ENCODE data around the gene NTRK3.
"Not testable (repeated sequence)": the region's sequence is repeated elsewhere in the genome, so short reads cannot be mapped to it uniquely, and the experiment has no call there.

NTRK3 gene

DNA sequence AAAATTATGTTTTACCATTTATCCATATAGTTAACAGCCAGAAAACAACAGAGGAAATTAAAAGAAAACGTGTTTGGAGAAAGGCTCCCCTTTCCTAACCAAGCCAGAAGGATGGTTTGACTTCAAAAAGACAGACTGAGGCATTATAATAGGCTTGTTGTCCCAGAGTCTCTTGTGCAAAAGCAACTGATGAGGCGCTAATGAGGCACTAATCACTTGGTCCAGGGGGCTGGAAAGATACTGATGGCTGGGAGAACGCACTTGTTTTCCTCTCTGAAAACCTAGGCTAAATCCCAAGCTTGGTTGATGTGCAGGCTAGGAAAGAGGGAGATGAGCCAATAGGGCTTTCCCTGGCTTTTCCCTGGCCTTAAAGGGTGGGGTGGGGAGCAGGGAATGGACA, 389.6 kb downstream of the NTRK3 start:
- no peak for DNase-seq

DNA sequence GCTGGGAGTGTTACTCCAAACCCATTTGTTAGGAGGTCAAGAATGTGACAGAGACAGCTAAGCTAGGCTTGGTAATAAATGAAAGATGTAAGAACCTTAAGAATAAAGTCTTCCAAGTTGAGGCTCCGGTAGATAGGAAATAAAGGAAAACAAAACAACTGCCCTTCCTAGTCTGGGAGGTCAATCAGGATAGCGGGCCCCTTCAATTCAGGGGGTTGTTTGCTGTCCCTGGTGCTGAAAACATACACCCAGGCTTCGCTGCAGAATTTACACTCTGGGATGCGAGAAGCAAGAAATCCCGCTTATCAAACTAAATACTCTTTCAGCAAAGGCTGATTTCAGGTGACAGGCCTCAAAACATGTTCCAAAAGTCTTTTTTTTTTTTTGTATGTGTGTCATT, 393.4 kb downstream of the NTRK3 start:
- no peak for DNase-seq

DNA sequence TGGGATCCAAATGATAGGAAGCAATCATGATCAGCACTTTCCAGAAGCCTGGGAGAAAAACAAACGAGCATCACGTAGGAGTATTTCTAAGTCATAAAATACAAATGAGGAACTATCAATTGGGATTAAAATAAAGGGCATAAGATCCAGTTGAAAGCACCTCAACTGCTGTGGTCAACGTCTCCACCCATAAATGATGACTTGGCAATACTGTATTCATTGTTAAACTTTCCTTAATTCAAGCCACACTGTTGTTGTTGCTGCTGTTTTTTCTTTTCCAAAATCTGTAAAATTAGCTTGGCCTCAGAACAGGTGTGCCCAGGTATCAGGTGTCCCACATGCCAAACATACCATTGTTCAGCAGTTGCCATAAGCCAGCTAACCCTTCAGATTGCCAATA, 395.8 kb downstream of the NTRK3 start:
- DNase-seq = no peak

DNA sequence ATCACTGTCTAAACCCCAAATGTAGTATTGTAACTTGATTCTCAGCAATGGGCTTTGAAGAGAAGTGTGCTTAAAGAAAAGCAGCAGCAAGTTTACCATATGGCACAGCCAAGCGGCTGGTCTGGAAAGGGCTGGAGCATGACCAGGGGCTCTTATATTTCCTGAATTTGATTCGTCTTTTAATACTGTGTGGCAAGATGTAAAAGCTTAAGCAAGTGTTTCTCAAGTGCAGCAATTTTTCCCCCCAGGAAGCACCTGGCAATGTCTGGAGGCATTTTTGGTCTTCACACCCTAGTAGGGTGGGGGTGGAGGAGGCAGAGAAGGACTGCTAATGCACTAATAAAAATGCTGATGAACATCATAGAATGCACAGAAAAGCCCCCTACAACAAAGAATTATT, 397.9 kb downstream of the NTRK3 start:
- DNase-seq = no peak

DNA sequence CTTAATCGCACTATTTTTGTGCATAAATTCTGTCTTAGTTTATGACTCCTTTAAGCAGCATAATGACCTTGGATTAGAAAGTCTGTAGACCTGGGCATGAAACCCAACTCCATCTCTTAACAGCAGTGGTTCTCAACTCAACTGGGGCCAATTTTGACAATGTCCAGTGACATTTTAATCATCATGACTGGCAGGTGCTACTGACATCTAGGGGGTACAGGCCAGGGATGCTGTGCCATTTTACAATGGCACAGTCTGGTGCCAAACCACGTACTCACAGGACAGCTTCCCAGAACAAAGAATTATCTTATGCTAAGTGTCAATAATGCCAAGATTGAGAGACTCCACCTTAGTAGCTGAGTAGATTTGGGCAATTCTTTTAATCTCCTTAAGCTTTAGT, 405.0 kb downstream of the NTRK3 start:
- DNase-seq = no peak

DNA sequence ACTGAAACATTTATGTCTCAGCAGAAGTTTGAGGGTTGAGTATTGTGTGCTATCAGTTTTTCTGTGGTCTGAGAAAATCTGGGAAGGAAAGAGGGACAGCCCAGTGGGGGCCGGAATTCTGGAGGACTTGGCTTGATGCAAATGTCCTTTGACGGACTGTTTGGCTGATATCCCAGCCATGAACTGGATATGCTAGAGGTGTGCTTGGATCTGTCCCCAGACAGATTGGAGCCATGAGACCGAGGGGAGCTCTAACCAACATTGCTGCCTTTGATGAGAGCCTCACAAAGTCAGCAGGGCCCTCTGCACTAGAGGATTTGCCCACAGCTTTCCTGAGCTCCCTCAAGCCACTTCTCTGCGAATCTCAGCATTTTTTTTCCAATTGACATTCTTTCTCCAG, 405.6 kb downstream of the NTRK3 start:
- DNase-seq = no peak

DNA sequence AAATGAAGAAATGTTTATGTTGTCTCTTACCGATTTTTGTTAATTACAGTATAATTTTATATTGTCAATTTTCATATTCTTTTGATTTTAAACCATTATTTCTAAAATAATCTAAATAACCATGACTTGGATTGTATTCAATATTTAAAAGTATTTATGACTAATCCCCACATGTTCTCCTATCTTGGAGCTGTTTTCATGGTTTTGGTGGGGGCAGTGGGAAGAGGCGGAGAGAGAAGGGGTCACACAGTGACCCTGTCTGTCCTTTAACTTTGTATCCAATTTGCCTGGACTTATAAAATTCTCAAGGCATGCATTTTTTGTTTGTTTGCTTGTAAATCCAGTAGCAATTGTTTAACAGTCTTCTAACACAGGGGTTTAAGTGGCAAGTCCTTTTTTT, 407.4 kb downstream of the NTRK3 start:
- no peak for DNase-seq

DNA sequence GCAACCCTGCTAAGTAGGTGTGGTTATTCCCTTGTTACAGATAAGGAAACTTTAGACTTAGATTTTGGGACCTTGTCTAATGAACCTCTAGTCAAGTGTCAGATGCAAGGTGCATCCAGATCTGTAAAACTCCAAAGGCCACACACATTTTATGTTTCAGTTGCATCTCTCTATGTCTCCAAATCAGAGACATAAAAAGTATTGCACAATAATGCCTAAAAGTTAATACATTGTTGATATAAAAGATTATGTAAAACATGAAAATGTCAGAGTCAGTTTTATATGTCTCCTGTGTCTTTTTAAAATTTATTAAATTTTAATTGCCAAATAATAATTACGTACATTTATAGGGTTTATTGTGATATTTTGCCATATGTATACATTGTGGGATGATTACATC, 408.5 kb downstream of the NTRK3 start:
- no peak for DNase-seq

DNA sequence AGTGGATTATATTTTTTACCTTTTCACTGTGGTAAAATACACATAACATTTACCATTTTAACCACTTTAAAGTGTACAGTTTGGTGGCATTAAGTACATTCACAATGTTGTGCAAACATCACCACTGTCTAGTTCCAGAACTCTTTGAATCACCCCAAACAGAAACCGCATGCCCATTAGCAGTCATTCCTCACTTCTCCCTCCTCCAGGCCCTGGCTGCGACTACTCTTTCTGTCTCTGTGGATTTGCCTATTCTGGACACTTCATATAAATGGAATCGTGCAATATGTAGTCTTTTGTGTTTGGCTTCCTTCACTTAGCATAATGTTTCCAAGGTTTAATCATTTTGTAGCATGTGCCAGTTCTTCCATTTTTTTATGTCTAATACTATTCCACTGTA, 409.8 kb downstream of the NTRK3 start:
- DNase-seq = no peak

DNA sequence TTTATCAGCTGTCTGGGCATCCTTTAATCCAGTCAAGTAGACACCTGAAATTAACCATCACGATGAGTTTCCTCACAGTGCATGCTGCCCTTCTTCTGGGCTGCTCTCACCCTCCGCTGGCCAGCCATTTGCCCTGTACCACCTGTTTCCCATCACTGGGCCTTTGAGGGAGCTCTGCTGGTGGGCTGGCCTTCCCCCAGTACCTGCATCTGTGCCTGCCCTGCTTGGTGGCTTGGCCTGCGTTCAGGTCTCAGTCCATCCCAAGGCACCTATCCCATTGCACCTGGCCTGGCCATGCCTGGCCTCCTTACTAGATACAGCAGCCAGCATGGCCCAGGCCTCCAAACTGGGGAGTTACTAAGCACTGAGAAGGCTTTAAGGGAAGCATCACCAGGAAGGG, 413.2 kb downstream of the NTRK3 start:
- DNase-seq = no peak

DNA sequence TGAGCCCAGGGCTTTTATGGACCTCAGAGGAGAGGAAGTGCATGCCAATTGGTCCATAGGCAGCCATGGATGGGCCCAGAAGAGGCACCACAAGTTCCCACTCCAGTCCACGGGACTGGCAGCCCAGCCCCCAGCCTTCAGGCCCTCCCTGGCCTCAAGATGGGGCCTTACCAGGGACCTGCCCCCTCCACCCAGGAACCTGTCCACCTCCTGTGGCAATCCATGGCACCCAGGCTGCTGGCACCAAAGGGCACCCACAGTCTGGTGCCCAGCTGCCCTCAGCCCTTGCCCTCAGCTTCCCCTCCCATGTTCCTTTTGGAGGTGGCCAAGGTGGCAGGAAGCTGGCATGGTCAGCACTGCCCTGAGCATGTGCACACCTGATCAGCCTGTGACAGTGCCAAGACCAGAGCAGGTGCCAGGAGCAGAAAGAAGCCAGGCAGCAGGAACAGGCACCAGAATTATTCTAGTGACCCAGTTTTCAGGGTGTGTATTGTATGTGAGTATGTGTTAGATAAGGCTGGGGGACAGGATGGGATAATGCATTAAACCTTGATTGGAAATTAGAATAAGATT, 415.0 kb downstream of the NTRK3 start:
- no peak for DNase-seq

DNA sequence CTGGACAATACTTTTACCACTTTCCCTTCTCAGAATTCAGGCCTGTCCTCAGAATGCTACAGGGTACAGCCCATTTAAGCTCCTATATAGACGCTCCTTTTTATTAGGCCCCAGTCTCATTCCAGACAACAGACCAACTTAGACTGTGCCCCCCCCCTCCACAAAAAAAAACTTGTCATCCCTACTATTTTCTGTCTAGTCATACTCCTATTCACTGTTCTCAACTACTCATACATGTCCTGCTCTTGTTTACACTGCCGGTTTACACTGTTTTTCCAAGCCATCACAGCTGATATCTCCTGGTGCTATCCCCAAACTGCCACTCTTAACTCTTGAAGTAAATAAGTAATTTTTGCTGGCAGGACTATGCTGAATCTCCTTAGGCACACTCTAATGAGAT, 420.7 kb downstream of the NTRK3 start:
- not testable (repeated sequence) for DNase-seq

DNA sequence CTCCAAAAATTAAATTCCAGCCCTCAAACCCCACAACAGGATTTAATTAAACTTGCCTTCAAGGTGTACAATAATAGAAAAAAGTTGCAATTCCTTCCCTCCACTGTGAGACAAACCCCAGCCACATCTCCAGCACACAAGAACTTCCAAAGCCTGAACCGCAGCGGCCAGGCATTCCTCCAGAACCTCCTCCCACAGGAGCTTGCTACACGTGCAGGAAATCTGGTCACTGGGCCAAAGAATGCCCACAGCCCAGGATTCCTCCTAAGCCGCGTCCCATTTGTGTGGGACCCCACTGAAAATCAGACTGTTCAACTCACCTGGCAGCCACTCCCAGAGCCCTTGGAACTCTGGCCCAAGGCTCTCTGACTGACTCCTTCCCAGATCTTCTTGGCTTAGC, 423.2 kb downstream of the NTRK3 start:
- DNase-seq = not testable (repeated sequence)

DNA sequence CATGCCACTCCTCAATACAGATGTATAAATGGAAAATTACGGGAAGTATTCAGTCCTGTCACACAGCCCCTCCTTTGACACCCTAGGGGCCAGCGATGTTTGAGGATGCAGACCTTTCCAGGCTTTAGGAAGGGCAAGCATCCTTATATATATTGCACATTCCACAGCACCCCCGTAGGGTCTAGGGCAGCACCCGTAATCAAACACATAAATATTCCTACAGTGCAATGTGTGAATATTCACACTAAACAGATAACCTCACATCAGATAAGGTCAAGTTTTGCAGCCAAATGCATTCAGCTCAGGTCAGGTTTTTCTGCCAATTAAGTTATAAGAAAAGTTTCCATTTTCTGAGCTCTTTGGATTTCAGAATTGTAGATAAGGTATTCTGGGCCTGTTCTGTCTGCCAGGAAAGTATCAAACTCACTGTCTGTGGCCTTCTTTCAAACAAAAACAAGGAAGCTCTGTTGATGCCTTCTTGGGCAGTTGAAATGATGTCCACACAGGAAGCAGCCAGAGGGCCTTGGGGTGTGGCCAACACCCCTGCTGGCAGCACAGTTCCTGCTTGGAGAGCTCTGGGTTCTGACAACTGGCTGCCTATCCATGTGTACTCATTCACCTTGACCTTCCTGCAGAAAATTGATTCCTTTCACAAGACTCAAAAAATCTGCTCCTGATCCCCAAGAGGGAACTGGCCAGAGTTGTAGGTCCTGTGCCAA, 427.0 kb downstream of the NTRK3 start:
- no peak for DNase-seq

DNA sequence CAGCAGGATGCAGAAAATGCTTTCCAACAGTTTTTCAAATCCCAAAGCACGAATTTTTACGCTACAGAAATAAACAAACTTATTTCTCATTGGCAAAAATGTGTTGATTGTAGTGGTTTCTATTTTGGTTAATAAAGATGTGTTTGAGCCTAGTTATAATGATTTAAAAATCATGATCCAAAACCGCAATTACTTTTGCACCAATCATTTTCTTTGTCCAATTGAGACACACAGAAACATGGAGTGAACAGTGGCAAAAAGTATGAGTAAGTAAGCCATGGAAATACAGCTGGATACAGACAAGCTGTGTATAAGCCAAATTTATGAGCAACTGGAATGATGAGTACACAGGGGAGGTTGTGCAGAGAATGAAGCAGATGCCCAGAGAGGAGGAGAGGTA, 427.9 kb downstream of the NTRK3 start:
- no peak for DNase-seq

DNA sequence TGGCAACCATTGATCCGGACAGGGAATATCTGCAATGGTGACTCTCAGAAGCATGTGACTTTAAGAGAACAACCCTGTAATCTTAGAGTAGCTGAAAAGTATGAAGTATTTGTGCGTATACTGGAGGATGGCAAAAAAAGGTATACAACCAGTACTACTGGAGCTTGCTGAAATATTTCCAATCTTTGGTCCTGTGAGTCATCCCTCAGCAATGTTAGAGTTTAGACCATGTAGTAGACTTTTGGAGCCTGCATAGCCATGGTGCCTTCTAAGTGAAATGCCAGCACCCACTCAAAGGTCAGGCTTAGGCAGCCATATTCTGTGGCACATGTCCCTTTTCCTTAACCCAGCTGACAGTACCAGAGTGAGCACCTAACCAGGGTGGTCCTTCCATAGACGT, 429.4 kb downstream of the NTRK3 start:
- no peak for DNase-seq

DNA sequence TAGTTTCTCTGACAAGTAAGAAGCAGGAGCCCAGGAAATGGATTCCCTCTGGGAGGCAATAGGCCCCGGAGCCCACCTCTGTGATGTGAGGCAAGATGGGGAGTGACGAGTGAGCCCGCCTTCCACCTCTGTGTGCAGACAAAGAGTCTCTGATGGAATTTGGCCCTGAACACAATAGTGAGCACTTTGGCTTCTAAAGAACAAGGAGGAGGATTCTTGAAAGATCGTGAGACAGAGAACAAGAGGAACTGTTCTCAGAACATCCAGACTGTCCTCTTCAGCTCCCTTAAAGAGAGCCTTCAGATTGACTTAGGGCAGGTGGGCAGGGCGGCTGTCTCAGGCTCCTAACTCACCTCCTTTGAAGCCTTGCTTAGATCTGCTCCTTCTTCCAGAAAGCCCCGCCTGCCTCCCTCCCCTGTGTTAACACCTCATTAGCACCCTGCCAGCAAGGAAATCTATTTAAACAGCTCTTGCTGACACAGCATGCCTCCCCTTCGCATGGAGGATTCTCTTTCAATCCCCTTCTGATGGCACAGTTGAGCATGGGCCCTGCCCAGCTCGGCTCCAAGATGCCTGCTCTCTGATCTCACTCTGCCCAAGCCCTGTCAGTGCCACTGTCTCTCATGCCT, 430.3 kb downstream of the NTRK3 start:
- no peak for DNase-seq

DNA sequence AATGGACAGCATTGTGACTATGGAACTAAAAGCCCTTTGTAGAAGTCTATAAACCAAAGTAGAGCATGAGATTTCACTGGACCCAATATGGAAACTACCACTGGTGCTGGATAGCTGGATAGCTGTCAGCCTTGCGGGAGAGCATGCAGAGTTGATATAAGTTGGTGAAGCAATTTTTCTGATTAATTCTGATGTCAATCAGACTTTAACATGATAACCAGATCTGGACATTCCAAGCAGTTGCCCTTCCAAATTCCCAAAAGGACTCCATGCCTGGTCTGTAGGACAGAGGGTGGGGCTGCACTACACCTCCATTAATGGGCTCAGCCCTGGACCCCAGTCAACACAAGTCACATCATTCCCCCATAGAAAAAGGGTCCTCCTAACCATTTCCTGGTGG, 437.8 kb downstream of the NTRK3 start:
- no peak for DNase-seq

DNA sequence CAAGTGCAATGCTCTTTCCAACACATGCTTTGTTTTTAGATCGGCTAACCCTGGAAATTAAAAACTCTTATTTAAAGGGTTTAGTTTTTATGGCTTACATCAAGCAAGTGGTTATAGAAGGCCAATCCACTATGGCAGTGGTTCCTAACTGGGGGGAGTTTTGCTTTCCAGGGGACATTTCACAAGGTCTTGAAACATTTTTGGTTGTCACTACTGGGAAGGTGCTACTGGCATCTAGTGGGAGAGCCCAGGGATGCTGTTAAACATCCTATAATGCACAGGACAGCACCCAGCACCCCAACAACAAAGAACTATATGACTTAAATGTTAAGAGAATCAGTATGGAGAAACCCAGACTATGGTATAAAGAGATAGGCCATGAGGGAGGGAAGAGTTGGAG, 439.0 kb downstream of the NTRK3 start:
- no peak for DNase-seq

DNA sequence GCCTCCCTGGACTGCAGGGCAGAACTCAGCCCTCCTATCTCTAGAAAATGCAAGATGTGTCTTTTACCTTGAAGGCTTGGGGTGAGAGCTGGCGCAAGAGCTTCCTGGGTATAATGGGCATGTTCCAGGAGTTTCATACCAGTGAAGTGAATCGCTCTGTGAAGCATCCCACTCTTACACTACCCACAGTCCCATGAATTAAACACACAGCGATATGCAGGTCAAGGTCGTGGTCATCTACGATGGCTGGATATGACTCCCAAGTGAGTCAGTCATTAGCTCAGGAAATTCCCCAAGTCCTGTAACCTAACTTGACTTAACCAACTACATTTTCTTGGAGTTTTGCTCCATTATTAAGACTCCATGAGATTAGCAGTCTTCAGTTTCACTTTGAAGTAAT, 439.7 kb downstream of the NTRK3 start:
- DNase-seq = no peak

DNA sequence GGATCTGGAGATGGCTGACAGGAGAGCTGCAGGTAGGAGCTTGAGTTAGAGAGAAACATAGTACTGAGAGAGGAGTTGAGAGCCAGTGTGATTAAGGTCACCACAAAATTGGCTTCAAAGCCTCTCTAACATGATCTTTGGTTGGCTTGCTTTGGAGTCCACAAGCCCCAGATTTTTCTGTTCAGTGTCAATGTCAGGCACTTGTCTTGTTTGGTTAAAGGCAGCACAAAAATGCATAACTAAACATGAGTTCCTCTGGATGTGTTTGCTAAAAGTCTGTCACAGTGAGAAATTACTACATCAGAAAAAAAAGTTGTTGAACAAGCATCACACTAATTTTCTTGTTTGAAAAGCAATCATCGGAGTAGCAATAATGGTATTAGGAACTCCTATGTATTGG, 440.5 kb downstream of the NTRK3 start:
- no peak for DNase-seq
